Measurements from ENCODE around the gene JARID2.
"Not testable (repeated sequence)": the region's sequence is repeated elsewhere in the genome, so short reads cannot be mapped to it uniquely, and the experiment has no call there.

Gene JARID2

GRCh38 chr6:15522856-15523529, 277.1 kb downstream of the JARID2 start:
- DNase-seq (ENCODE audit: low spot score) = no peak

DNA sequence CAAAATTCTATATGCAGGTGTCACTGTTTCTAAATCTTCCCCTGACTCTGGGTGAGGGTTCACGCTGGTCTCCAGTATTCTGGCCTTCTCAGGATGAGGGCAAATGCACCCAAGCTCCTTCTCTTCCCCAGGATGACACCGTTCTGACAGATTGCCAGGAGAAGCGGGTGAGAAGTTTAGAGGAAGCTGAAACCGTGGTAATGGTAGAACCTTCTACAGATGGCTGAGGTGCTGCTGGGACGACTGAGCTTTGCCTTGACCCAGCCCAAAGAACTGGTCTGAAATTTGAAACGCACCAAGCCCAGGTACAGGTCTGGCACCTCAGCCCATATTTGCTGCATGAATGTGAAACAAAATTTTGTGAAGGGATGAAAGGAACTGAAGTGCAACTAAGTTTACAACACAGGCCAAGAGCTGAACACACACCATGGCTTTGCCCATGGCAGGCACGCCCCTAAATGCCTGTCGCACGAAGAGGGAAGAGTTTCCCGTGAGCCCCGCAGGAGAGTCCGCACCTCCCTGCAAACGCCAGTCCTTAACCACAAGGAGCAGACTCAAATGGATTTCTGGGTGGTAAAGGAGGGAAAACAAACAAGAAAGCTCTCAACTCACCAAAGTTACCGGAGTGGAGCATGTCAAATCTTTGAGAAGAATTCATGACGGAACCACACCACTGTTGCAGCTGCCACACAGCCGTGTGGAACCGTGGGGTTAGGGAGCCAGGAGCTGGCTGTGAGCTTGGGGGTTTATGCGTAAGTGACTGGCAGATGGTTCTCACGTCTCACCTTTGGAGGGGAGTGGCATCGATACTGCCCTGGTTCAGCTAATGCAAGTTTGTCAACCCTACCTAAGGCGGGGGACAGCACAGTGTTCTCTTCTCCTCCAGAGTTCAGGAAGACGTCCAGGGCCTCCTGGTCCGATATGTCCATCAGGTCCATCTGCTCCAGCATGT, 278.1 kb downstream of the JARID2 start:
- DNase-seq (ENCODE audit: low spot score) = no peak

DNA sequence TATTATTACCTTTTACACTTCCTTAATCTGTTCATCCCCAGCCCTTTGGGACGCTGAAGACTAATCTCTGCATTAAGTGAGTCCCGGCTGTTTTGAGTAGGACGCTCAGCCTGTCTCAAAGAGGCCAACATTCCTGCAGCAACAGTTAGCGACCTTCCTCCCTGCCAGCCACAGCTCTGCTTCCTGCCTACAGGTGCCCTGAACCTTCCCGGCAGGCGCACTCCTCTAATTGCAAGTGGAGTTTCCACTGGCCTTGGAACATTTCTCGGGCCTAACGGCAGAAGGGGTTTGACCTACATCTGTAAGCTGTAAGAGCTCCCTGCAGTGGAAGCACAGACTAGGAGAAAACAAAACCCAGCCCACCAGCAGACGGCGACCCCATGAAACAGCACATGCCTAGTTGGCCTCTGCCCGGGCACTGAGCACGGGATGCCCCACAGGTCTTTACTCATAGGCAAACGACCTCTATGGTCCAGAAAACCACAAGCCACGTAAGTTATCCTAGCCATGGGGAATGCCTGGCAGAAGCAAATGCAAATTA, 279.1 kb downstream of the JARID2 start:
- DNase-seq (ENCODE audit: low spot score) = no peak

DNA sequence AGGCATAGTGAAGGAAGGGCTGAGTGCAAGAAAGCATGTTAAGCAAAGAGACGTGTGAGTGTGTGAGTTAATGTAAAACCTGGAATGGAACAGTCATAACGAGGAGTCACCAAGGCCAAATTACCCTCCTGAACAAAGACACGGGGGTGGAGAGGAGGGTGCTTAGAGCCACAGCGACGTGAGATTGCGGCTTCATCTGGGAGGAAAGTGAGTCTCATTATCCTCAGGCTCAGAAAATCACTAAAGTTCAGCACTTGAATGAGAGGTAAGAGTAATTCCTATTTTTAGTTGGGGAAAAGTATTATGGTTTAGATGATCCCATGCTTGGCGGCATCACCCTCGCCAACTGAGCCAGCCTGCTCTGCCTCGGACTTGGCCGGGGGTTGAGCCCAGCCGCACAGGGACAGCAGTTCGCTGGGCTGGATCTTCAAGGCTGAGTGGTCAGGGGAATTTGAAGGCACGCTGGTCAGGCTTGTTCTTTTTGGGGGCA, 280.4 kb downstream of the JARID2 start:
- DNase-seq (ENCODE audit: low spot score) = no peak

DNA sequence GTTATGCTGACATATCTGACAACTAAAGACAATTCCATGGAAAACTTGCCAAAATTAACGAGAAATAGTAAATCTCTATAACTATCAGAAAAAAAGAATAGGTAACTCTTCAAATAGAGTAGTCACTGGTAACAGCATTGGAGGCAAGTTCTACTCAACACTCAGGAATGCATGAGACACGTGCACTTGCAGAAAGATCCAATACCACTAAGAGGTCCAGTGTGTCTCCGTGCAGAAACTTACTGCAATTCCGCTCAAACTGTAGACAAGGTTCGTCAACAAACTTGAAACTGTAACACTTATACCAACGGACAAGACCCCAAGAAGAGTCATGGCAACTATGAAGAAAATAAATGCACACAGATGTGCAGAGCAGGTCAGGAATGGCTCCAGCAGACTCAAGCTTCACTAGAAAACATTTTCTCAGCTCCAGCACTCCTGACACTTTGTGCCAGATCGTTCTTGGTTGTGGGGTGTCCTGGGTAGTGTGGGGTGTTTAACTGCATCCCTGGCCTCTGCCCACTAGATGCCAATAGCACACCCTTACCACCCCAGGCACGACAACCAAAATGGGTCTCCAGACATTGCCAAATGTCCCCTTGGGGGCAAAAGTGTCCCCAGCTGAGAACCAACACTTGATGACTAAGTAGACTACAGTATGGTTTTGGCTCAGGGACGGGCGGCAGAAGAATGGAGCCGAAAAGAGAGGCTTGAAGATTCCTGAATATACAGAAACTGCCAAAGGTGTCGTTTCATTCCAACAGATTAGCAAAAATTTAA, 282.2 kb downstream of the JARID2 start:
- no peak for DNase-seq (ENCODE audit: low spot score)

DNA sequence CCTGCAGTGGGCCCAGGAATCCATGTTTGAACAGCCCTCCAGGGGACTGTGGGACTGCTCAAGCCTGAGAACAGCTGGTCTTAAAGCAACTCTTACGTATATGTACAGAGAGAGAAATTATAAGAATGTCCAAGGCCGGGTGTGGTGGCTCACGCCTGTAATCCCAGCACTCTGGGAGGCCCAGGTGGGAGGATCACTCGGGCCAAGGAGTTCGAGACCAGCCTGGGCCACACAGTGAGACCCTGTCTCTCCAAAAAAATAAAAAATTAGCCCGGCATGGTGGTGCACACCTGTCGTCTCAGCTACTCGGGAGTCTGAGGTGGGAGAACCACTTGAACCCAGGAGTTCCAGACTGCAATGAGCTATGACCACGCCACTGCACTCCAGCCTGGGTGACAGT, 283.0 kb downstream of the JARID2 start:
- DNase-seq (ENCODE audit: low spot score) = no peak

- no peak for DNase-seq (ENCODE audit: low spot score)
Observed at GRCh38 chr6:15530411-15530810, 284.5 kb downstream of the JARID2 start.

DNA sequence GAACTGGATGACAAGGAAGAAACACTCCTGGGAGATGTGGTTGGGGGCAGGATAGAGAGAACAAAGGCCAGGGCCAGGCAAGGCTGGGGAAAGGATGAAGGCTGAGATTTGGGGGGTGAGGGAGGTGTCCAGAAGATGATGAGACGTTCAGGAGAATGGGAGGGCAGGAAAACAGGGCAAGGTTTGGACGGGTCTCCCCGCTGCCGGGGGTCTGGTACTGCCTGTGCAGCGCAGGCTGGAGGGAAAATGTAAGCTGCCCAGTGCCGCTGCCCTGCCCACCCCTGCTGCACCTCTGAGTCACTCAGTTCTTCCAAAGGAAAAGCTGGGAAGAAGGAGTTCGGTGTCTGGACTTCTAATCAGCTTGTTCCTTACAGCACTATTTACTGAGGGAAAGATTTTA, 286.1 kb downstream of the JARID2 start:
- DNase-seq (ENCODE audit: low spot score) = no peak

- no peak for DNase-seq (ENCODE audit: low spot score)
Observed at GRCh38 chr6:15533379-15534026, 287.6 kb downstream of the JARID2 start.

DNA sequence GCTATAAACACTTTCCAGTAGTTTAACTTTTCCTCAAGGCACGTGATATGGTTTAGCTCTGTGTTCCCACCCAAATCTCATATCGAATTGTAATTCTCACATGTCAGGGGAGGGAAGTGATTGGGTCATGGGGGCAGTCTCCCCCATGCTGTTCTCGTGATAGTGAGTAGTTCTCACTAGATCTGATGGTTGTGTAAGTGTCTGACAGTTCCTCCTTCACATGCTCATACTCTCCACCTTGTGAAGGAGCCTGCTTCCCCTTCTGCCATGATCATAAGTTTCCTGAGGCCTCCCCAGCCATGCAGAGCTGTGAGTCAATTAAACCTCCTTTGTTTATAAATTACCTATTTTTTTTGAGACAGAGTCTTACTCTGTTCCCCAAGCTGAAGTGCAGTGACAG, 289.1 kb downstream of the JARID2 start:
- no peak for DNase-seq (ENCODE audit: low spot score)

GRCh38 chr6:15535495-15536197, 289.8 kb downstream of the JARID2 start:
- no peak for DNase-seq (ENCODE audit: low spot score)

GRCh38 chr6:15536198-15536955, 290.5 kb downstream of the JARID2 start:
- no peak for DNase-seq (ENCODE audit: low spot score)

- DNase-seq (ENCODE audit: low spot score) = no peak
Observed at GRCh38 chr6:15538106-15538505, 292.2 kb downstream of the JARID2 start.

DNA sequence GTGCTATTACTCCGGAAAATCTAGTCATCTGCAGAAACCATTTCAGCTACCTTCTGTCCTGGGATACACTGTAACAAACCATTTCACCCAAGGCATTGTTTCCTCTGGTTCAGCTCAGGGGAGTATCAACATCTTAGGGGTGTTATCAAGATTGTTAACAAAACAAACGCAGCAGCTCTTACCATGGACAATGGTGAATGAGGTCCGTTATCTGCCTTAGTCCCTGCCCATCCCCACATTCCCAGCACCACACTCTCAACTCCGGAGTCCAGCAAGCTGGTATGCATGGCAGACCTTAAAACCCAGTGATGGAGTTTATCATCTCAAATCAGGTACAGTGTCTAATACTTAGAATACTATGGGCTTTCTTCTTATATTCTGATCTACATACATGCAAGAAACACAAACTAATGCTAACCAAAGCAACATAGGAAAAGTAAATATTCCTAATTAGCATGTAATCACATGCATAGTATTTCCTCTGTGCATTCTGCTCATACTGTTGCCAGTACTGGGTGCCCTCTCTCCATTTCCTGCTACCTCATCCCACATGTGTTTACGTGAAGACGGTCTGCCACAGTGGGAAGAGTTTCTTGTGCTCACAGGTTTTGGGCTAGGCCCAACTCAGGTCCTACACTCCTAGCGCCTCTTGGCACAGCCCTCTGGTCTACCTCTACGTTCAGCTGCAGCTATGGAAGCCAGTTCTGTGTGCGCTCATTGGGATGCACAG, 293.1 kb downstream of the JARID2 start:
- DNase-seq (ENCODE audit: low spot score) = no peak

DNA sequence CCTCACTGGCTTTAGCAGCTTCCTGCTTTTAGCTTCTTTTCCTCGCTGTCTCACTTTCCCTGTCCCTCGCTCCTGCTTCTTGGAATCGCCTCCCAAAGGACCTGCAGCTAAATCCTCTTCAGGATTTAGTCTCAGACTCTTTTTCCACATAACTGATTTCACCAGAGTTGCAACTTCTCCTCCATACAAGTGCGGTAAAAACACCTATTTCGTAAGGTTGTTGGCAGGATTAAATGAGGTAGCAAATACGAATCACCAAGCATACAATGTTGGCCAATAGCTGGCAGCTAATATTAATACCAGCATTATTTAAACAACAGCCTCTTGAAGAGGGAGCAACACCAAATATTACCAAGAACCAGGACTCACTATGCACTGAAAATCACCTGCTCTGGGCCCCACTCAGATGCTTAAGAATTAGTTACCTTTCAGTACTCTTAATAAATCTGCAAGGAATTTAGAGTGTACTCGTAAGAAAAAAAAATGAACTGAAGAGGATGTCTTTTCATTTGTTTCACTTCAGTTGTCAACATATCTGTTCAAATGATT, 293.9 kb downstream of the JARID2 start:
- DNase-seq (ENCODE audit: low spot score) = no peak

- not testable (repeated sequence) for DNase-seq (ENCODE audit: low spot score)
Observed at GRCh38 chr6:15543332-15543917, 297.6 kb downstream of the JARID2 start.

- no peak for DNase-seq (ENCODE audit: low spot score)
Observed at GRCh38 chr6:15544321-15544900, 298.5 kb downstream of the JARID2 start.

- no peak for DNase-seq (ENCODE audit: low spot score)
Observed at GRCh38 chr6:15546591-15546990, 300.7 kb downstream of the JARID2 start.

Data from CD4-positive, alpha-beta T cell treated with Interleukin-2 at 100 ng/mL for 4 hours (primary cell).